Measurements from ENCODE around the gene NATD1. TPM values are rescaled to one million over a fixed set of nuclear protein-coding genes. Genes with fewer than 3 reads are reported as not detected.

NATD1 gene
- polyA plus RNA-seq, 1 of the 3 experiments (the other 2 are of a cell fraction) = 3.9 TPM

DNA sequence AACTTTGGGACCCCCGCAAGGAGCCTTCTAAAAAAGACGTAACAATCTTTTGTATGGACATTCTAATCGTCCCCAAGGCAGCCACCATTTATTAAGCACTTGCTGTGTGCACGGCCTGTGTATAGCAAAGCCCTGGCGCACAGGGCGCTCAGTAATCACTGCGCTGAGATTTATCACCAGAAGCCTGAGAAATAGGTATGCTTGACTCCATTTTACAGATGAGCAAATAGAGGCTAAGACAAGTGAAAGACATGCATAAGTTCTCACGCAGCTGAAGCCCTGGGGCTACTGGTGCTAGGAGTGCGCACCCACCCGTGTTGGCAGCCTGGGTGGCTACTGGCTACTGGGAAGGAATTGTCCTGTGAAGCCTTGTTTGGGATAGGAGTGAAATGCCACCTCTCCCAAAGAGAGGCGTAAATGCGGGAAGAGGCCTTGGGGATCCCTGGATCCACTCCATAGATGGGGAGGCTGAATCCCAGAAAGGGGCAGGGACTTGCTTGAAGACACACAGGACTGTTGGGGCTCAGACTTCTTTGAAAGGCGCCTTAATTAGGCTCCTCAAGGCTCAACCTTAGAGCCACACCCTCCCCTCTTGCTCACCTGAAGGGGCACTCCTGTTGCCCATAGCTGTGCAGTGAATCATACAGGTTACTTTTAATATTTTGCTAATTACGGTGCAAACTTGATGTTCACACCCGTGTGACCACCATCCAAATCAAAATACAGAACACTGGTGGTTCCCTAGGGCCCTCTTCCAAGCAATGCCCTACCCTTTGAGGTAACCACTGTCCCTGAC is 634 bp upstream of the NATD1 start:
- peak overlapping the region in 1 of 2 experiments; percentile 23; a peak in 1 of 4 replicates for H3K27ac ChIP-seq (ENCODE audit: low read depth in 2 of 2, low read length in 1 of 2)
- no peaks in the 10 kb centered on the region for H3K9me3 ChIP-seq
- POLR2A ChIA-PET = interaction anchor here (0.6 kb wide), 1 partner anchor 173 kb away, joined by 3 read pairs; no protein-coding TSS in a partner anchor
- CTCF ChIA-PET = interaction anchor here (0.6 to 1.4 kb wide), 4 partner anchors 26 to 209 kb away, joined by 3 to 5 read pairs (median 3); no protein-coding TSS in a partner anchor
- H3K79me2 ChIP-seq (ENCODE audit: insufficient read depth) = no peaks in the 10 kb centered on the region
- H3F3A ChIP-seq (replicated peaks; ENCODE audit: insufficient read depth) = no peaks in the 10 kb centered on the region
- peak overlapping the region; percentile 64 for H3K9ac ChIP-seq
- H3K4me1 ChIP-seq (ENCODE audit: control insufficient read depth in 1 of 2, insufficient read depth in 2 of 2, low read depth in 1 of 2, low read length in 1 of 2) = peaks cover 0 to 8% of the 10 kb centered on the region in 2 experiments; a peak in 1 of 4 replicates
- 57% methylated on average over 15 of the region's 15 CpGs for WGBS (ENCODE audit: low lambda C conversion rate)
- no peaks in the 10 kb centered on the region for H3K27me3 ChIP-seq (ENCODE audit: insufficient read depth)
- H3K36me3 ChIP-seq (replicated peaks in 1 of 2; ENCODE audit: control insufficient read depth in 1 of 2, insufficient read depth in 2 of 2, low read length in 1 of 2) = no peaks in the 10 kb centered on the region
- no peaks in the 10 kb centered on the region for H3K9me2 ChIP-seq
- H3K4me3 ChIP-seq (ENCODE audit: low read depth in 2 of 2, low read length in 1 of 2) = peak overlapping the region; percentile 65 to 72
- TF ChIP-seq PBX3 (IDR thresholded peaks at IDR 0.05) (no peak), TEAD4 (IDR thresholded peaks at IDR 0.05; ENCODE audit: borderline replicate concordance, insufficient read depth) (no peak), USF1 (IDR thresholded peaks at IDR 0.05; ENCODE audit: borderline replicate concordance, low read depth) (no peak), FOXM1 (IDR thresholded peaks at IDR 0.05; ENCODE audit: low read depth) (no peak), FOXJ3 (CRISPR knock-in tag; IDR thresholded peaks at IDR 0.05) (no peak), JUND (IDR thresholded peaks at IDR 0.05) (no peak), CHD2 (IDR thresholded peaks at IDR 0.05; ENCODE audit: low read length, partially characterized antibody) (no peak), SMC3 (IDR thresholded peaks at IDR 0.05; ENCODE audit: low read depth, low read length) (no peak), ELF1 (IDR thresholded peaks at IDR 0.05) (no peak), SIN3A (IDR thresholded peaks at IDR 0.05; ENCODE audit: borderline replicate concordance, low read depth, low read length) (no peak), TCF12 (IDR thresholded peaks at IDR 0.05) (no peak), YY1 (IDR thresholded peaks at IDR 0.05; ENCODE audit: low read depth) (no peak), FOSL2 (IDR thresholded peaks at IDR 0.05; ENCODE audit: borderline replicate concordance, low read depth) (no peak), GATA2 (CRISPR knock-in tag; IDR thresholded peaks at IDR 0.05) (no peak), RFX5 (IDR thresholded peaks at IDR 0.05; ENCODE audit: low read length) (no peak), RAD21 (IDR thresholded peaks at IDR 0.05; ENCODE audit: low read length) (no peak), EP300 (IDR thresholded peaks at IDR 0.05; ENCODE audit: borderline replicate concordance in 1 of 2, low read depth in 1 of 2, low read length in 1 of 2) (no peak), NFIC (IDR thresholded peaks at IDR 0.05; ENCODE audit: borderline replicate concordance) (no peak)
- TF ChIP-seq, protein P1, sequence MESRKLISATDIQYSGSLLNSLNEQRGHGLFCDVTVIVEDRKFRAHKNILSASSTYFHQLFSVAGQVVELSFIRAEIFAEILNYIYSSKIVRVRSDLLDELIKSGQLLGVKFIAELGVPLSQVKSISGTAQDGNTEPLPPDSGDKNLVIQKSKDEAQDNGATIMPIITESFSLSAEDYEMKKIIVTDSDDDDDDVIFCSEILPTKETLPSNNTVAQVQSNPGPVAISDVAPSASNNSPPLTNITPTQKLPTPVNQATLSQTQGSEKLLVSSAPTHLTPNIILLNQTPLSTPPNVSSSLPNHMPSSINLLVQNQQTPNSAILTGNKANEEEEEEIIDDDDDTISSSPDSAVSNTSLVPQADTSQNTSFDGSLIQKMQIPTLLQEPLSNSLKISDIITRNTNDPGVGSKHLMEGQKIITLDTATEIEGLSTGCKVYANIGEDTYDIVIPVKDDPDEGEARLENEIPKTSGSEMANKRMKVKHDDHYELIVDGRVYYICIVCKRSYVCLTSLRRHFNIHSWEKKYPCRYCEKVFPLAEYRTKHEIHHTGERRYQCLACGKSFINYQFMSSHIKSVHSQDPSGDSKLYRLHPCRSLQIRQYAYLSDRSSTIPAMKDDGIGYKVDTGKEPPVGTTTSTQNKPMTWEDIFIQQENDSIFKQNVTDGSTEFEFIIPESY (IDR thresholded peaks at IDR 0.05; ENCODE audit: borderline replicate concordance, low read depth) = no peak
- TF ChIP-seq, protein P2, sequence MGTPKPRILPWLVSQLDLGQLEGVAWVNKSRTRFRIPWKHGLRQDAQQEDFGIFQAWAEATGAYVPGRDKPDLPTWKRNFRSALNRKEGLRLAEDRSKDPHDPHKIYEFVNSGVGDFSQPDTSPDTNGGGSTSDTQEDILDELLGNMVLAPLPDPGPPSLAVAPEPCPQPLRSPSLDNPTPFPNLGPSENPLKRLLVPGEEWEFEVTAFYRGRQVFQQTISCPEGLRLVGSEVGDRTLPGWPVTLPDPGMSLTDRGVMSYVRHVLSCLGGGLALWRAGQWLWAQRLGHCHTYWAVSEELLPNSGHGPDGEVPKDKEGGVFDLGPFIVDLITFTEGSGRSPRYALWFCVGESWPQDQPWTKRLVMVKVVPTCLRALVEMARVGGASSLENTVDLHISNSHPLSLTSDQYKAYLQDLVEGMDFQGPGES (IDR thresholded peaks at IDR 0.05; ENCODE audit: low read depth, low read length) = no peak
- no peaks in the 10 kb centered on the region for H4K20me1 ChIP-seq (ENCODE audit: insufficient read depth)
- no peak for DNase-seq
- H2AFZ ChIP-seq (ENCODE audit: low read depth) = peak overlapping the region; percentile 98
- H3K4me2 ChIP-seq = peak overlapping the region; percentile 83

Data from SK-N-SH (cell line).